CD4-positive, CD25-positive, alpha-beta regulatory T cell (primary cell): Measurements from ENCODE around the gene PERM1. TPM values are rescaled to one million over a fixed set of nuclear protein-coding genes. Genes with fewer than 3 reads are reported as not detected.

ENCODE experiments used
- ATAC-seq, 2 donors: fragments of 150-1000 bp; cut with Tn5 transposase; one replicate each; pipeline ENCODE4 v1.10.0; 2021; ENCODE audit warnings: low read depth in 2 of 2, moderate number of reproducible peaks in 2 of 2, moderate library complexity in 1 of 2
- DNase-seq, 3 donors: peaks; one replicate each; pipeline versions ENCODE4 v3.0.0 to v3.0.0-alpha.2; 2012 to 2022; ENCODE audit warnings: mixed read lengths in 1 of 3
- H3K27ac ChIP-seq: one replicate; pipeline ENCODE4 v1.7.0; 2013; ENCODE audit warnings: mild to moderate bottlenecking, low read length; ENCODE audit not compliant: insufficient read depth, poor library complexity, severe bottlenecking
- H3K27me3 ChIP-seq: one replicate; pipeline ENCODE4 v1.7.0; 2013; ENCODE audit warnings: low read length; ENCODE audit not compliant: control insufficient read depth, insufficient read depth
- H3K36me3 ChIP-seq: one replicate; pipeline ENCODE4 v1.7.0; 2013; ENCODE audit warnings: mild to moderate bottlenecking, low read length, moderate library complexity; ENCODE audit not compliant: control insufficient read depth, insufficient read depth
- H3K4me1 ChIP-seq: 2 replicates; pipeline ENCODE4 v1.7.0; 2013; ENCODE audit warnings: mild to moderate bottlenecking, low read length; ENCODE audit not compliant: insufficient read depth, control insufficient read depth, poor library complexity, severe bottlenecking
- H3K4me3 ChIP-seq: one replicate; pipeline ENCODE4 v1.7.0; 2013; ENCODE audit warnings: low read depth, mild to moderate bottlenecking, low read length, moderate library complexity
- H3K9me3 ChIP-seq, 2 experiments: 1 replicate in 1 of 2; 2 replicates in 1 of 2; pipeline ENCODE4 v1.7.0; 2013; ENCODE audit warnings: low read length in 2 of 2, mild to moderate bottlenecking in 1 of 2, moderate library complexity in 1 of 2; ENCODE audit not compliant: control insufficient read depth in 2 of 2
- H3K27ac Mint-ChIP-seq, 3 donors: one replicate each; pipeline ENCODE4 v1.8.0; 2020 to 2022; ENCODE audit warnings: mild to moderate bottlenecking in 3 of 3, mixed read lengths in 3 of 3, moderate library complexity in 2 of 3
- H3K27me3 Mint-ChIP-seq: one replicate; pipeline ENCODE4 v1.8.0; 2022; ENCODE audit warnings: mild to moderate bottlenecking, mixed read lengths
- H3K36me3 Mint-ChIP-seq: one replicate; pipeline ENCODE4 v1.8.0; 2020; ENCODE audit warnings: mixed read lengths
- H3K4me1 Mint-ChIP-seq, 4 donors: one replicate each; pipeline ENCODE4 v1.8.0; 2020 to 2022; ENCODE audit warnings: mixed read lengths in 4 of 4, mild to moderate bottlenecking in 1 of 4
- H3K4me3 Mint-ChIP-seq, 4 donors: one replicate each; pipeline ENCODE4 v1.8.0; 2020 to 2022; ENCODE audit warnings: mild to moderate bottlenecking in 4 of 4, mixed read lengths in 4 of 4, moderate library complexity in 3 of 4
- H3K9me3 Mint-ChIP-seq, 7 donors: one replicate each; pipeline ENCODE4 v1.8.0; 2020 to 2022; ENCODE audit warnings: mixed read lengths in 7 of 7, mild to moderate bottlenecking in 3 of 7, moderate library complexity in 2 of 7
- polyA plus RNA-seq, 4 donors: library from polyadenylated mRNA; unstranded; fragments of 300-500 nt; fragmentation: Illumina TruSeq; gene quantifications; one replicate each; pipeline ENCODE4 v1.2.3, GENCODE V29; 2021
- total RNA-seq: library from RNA; stranded (reverse); gene quantifications from one replicate; pipeline ENCODE4 v1.2.3, GENCODE V29; 2022

PERM1 gene
- total and polyA plus RNA-seq, 5 donors from 2014 or later, result not detected

GRCh38 chr1:936348-937264 lies 45.3 kb downstream of the PERM1 start:
- H3K27me3 ChIP-seq, result no peaks in the 10 kb centered on the region
- H3K27ac ChIP-seq, result no peak overlapping the region
- H3K9me3 Mint-ChIP-seq, result no peaks in the 10 kb centered on the region
- no peaks in the 10 kb centered on the region for H3K36me3 Mint-ChIP-seq
- peaks cover 33% of the 10 kb centered on the region for H3K27me3 Mint-ChIP-seq
- no peaks in the 10 kb centered on the region for H3K9me3 ChIP-seq
- ATAC-seq (no peak), DNase-seq (no peak)
- no peak overlapping the region for H3K4me3 Mint-ChIP-seq
- H3K36me3 ChIP-seq, result no peaks in the 10 kb centered on the region
- peaks cover 0 to 13% (median 0%) of the 10 kb centered on the region in 4 donors for H3K4me1 Mint-ChIP-seq
- H3K27ac Mint-ChIP-seq, result no peak overlapping the region
- H3K4me1 ChIP-seq, result peaks cover 14% of the 10 kb centered on the region
- H3K4me3 ChIP-seq, result no peak overlapping the region

DNA sequence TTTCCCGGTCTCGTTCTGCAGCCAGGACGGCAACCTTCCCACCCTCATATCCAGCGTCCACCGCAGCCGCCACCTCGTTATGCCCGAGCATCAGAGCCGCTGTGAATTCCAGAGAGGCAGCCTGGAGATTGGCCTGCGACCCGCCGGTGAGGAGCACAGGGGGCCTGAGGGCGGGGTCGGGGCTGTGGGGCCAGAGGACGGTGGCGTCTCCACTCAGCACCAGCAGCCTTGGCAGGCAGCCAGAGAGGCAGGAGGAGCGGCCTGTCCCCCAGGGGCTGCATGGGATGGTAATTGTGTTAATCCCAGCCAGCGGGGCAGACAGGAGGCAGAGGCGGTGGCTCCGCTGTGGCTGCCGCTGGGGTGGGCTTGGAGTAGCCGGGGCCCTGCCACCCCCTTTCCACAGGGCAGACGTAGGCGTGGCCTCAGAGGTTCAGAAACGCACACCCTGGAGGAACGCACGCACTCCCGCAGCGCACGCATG lies 46.1 kb downstream of the PERM1 start:
- H3K27me3 Mint-ChIP-seq, result peaks cover 27% of the 10 kb centered on the region
- no peaks in the 10 kb centered on the region for H3K36me3 Mint-ChIP-seq

GRCh38 chr1:934991-935750 lies 46.7 kb downstream of the PERM1 start:
- peaks cover 24% of the 10 kb centered on the region for H3K27me3 Mint-ChIP-seq
- no peaks in the 10 kb centered on the region for H3K9me3 Mint-ChIP-seq

More for the DNA sequence above, 46.1 kb downstream of the PERM1 start:
- peaks cover 5% of the 10 kb centered on the region for H3K4me1 ChIP-seq
- H3K9me3 ChIP-seq, result no peaks in the 10 kb centered on the region
- H3K36me3 ChIP-seq, result no peaks in the 10 kb centered on the region
- H3K4me3 Mint-ChIP-seq, result no peak overlapping the region
- H3K4me1 Mint-ChIP-seq, result peaks cover 0 to 11% (median 0%) of the 10 kb centered on the region in 4 donors
- no peak overlapping the region for H3K27ac ChIP-seq
- DNase-seq (no peak), ATAC-seq (no peak)
- no peak overlapping the region for H3K4me3 ChIP-seq
- no peak overlapping the region for H3K27ac Mint-ChIP-seq
- H3K9me3 Mint-ChIP-seq, result no peaks in the 10 kb centered on the region
- H3K27me3 ChIP-seq, result no peaks in the 10 kb centered on the region

GRCh38 chr1:933603-933940 lies 48.3 kb downstream of the PERM1 start:
- no peak overlapping the region for H3K27ac ChIP-seq
- no peak overlapping the region for H3K4me3 ChIP-seq
- no peaks in the 10 kb centered on the region for H3K4me1 ChIP-seq
- Mint-ChIP-seq H3K4me3 (no peak overlapping the region), H3K36me3 (no peaks in the 10 kb centered on the region), H3K27ac (no peak overlapping the region), H3K4me1 (peaks cover 0 to 5% (median 0%) of the 10 kb centered on the region in 4 donors), H3K9me3 (no peaks in the 10 kb centered on the region), H3K27me3 (peaks cover 23% of the 10 kb centered on the region)
- no peak for ATAC-seq
- no peaks in the 10 kb centered on the region for H3K36me3 ChIP-seq
- no peaks in the 10 kb centered on the region for H3K27me3 ChIP-seq
- H3K9me3 ChIP-seq, result no peaks in the 10 kb centered on the region
- DNase-seq, result no peak

More at GRCh38 chr1:934991-935750, 46.7 kb downstream of the PERM1 start:
- no peak for ATAC-seq
- no peaks in the 10 kb centered on the region for H3K9me3 ChIP-seq
- no peaks in the 10 kb centered on the region for H3K36me3 Mint-ChIP-seq
- H3K27ac ChIP-seq, result no peak overlapping the region
- DNase-seq, result no peak
- no peaks in the 10 kb centered on the region for H3K27me3 ChIP-seq
- H3K4me3 Mint-ChIP-seq, result no peak overlapping the region
- H3K4me1 ChIP-seq, result no peaks in the 10 kb centered on the region
- H3K36me3 ChIP-seq, result no peaks in the 10 kb centered on the region
- H3K4me3 ChIP-seq, result no peak overlapping the region
- H3K4me1 Mint-ChIP-seq, result peaks cover 0 to 8% (median 0%) of the 10 kb centered on the region in 4 donors
- peak overlapping the region in 1 of 3 donors; percentile 82 for H3K27ac Mint-ChIP-seq

DNA sequence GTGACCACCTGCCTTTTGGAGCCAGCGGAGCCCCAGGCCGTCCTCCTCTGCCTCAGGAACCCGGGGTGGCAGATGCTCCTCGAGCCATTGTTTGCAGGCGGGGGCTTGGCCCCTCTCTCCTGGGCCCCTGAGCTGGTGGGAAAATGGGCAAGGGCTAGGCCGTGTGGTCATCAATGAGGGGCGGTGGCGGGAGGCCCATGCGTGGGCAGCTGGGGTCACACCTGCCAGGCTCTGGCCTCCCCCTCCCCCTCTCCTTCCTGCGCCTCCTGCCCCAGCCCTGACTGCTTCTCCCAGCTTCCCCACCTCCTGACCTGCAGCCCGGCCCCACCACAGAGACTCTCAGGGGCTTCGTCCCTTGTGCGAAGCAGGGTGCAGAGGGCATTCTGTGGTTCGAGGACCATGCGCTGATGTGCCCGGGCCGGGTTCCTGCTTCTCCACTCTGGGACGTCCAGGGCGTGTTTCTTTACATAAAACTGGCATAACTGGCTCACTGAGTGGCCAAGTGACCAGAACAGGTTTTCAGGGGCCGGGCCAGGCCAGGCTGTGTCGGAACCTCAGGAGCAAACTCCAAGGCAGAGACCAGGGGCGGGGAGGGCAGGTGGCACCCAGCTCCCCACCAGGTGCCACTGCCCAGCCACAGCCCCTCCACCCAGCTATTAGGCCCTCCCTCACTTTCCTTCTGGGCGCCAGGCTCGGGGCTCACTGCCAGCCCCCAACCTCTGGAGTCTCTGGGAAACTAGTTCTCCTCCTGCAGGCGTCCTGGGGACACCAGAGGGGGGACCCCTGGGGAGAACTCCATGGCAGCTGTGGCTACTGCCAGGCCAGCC lies 48.9 kb downstream of the PERM1 start:
- ATAC-seq (no peak), DNase-seq (no peak)
- no peaks in the 10 kb centered on the region for H3K36me3 Mint-ChIP-seq
- Histone ChIP-seq H3K27ac (no peak overlapping the region), H3K9me3 (no peaks in the 10 kb centered on the region), H3K27me3 (no peaks in the 10 kb centered on the region), H3K4me3 (no peak overlapping the region), H3K36me3 (no peaks in the 10 kb centered on the region), H3K4me1 (no peaks in the 10 kb centered on the region)
- no peaks in the 10 kb centered on the region for H3K9me3 Mint-ChIP-seq
- H3K4me3 Mint-ChIP-seq, result no peak overlapping the region
- H3K4me1 Mint-ChIP-seq, result peaks cover 0 to 5% (median 0%) of the 10 kb centered on the region in 4 donors
- H3K27ac Mint-ChIP-seq, result no peak overlapping the region
- peaks cover 23% of the 10 kb centered on the region for H3K27me3 Mint-ChIP-seq

- Histone ChIP-seq H3K27me3 (no peaks in the 10 kb centered on the region), H3K9me3 (no peaks in the 10 kb centered on the region), H3K27ac (no peak overlapping the region), H3K36me3 (no peaks in the 10 kb centered on the region), H3K4me1 (no peaks in the 10 kb centered on the region), H3K4me3 (no peak overlapping the region)
- Mint-ChIP-seq H3K27me3 (peaks cover 27% of the 10 kb centered on the region), H3K9me3 (no peaks in the 10 kb centered on the region), H3K36me3 (no peaks in the 10 kb centered on the region), H3K4me3 (no peak overlapping the region), H3K4me1 (peaks cover 0 to 5% (median 0%) of the 10 kb centered on the region in 4 donors), H3K27ac (no peak overlapping the region)
- ATAC-seq (no peak), DNase-seq (no peak)
These were observed 49.8 kb downstream of the PERM1 start for GRCh38 chr1:932173-932510.

DNA sequence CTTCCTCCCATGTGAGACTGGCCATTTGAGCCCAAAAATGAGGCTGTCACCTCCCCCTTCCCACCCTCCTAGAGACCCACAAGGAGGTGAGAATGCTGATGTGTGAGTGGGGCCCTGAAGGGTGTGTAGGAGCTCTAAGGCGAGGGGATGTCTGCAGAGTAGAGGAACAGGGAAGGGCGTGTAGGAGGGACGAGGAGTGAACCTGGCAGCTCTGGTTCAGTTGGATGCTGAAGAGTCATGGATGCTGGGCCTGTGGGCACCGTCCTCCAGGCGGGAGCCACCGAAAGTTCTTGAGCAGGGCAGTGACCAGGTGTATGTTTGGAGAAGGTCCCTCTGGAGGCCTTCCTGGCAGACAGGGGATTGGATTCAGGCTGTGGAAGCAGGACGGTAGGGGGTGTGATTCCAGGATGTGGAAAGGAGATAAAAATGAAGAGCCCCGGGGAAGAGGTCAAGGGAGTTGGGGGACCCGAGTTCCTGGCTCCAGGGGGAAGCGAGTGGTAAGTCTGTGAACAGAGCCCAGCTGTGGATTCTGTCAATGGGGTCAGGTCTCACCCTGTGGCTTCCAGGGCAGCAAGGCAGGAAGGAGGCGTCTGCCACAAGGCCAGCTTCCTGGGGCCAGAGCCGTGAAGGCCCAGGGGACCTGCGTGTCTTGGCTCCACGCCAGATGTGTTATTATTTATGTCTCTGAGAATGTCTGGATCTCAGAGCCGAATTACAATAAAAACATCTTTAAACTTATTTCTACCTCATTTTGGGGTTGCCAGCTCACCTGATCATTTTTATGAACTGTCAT lies 50.3 kb downstream of the PERM1 start:
- H3K36me3 ChIP-seq, result no peaks in the 10 kb centered on the region
- no peak overlapping the region for H3K4me3 Mint-ChIP-seq
- no peaks in the 10 kb centered on the region for H3K4me1 ChIP-seq
- DNase-seq, result no peak
- peaks cover 31% of the 10 kb centered on the region for H3K27me3 Mint-ChIP-seq
- H3K36me3 Mint-ChIP-seq, result no peaks in the 10 kb centered on the region
- H3K27ac Mint-ChIP-seq, result no peak overlapping the region
- no peaks in the 10 kb centered on the region for H3K9me3 Mint-ChIP-seq
- no peak overlapping the region for H3K4me3 ChIP-seq
- H3K4me1 Mint-ChIP-seq, result peaks cover 0 to 5% (median under 1%) of the 10 kb centered on the region in 4 donors
- H3K27me3 ChIP-seq, result no peaks in the 10 kb centered on the region
- no peak for ATAC-seq
- no peaks in the 10 kb centered on the region for H3K9me3 ChIP-seq
- H3K27ac ChIP-seq, result no peak overlapping the region
